ENCODE measurements around the gene SUZ12.

The SUZ12 gene

DNA sequence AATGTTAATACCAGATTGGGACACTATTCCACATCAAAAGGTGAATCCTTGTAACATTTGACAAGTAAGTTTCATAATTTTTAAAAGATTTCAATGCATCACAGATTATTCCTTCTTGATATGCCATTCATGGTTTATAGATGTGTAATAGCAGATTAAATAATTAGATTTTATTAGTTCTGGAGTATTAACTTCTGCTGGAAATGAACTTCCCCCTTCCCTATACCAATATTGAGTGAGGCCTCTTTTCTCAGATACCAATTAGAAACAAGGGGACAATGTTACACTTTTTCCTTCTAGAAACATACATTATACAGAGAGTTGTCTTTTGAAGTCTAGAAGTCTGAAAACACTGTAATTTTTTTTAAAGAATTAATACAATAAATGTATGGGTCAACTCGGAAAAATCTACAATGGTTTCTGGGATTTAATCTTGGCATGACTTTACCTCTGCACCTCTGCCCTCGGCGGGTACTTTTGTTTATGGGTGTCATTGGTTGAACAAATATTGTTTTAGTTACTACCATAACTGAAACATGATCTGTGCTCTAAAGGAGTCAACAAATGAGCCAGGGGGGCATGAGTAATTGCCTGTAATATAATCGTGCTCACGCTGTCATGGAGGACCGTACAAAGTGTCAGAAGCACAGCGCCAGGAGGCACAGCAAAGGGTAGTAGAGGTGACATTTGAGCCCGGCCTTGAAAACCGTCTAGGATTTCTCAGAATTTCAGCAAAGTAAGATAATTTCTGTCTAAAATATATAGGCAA lies 78.6 kb downstream of the SUZ12 start (continued):
- TF ChIP-seq ZBTB1 (tag by site-specific recombination; IDR thresholded peaks at IDR 0.05) (no peak), ATF2 (tag by site-specific recombination; IDR thresholded peaks at IDR 0.05; ENCODE audit: low read depth) (peak; percentile 36; the same call in 1 of the 2 replicates), ZNF76 (tag by site-specific recombination; IDR thresholded peaks at IDR 0.05; ENCODE audit: borderline replicate concordance, low read depth) (no peak), ZNF155 (tag by site-specific recombination; IDR thresholded peaks at IDR 0.05) (no peak), ZNF48 (tag by site-specific recombination; IDR thresholded peaks at IDR 0.05) (no peak), ZNF19 (tag by site-specific recombination; IDR thresholded peaks at IDR 0.05; ENCODE audit: low read depth) (no peak), ZBTB7A (tag by site-specific recombination; IDR thresholded peaks at IDR 0.05; ENCODE audit: low read depth) (no peak), ZNF394 (tag by site-specific recombination; IDR thresholded peaks at IDR 0.05; ENCODE audit: borderline replicate concordance) (peak; percentile 53), ZNF561 (tag by site-specific recombination; IDR thresholded peaks at IDR 0.05; ENCODE audit: borderline replicate concordance) (no peak), ZNF211 (tag by site-specific recombination; IDR thresholded peaks at IDR 0.05; ENCODE audit: low read depth) (no peak), ZNF660 (tag by site-specific recombination; IDR thresholded peaks at IDR 0.05) (peak; percentile 77; the same call in 1 of the 2 replicates), ZNF639 (tag by site-specific recombination; IDR thresholded peaks at IDR 0.05) (peak; percentile 34; the same call in 1 of the 2 replicates), ZNF354C (tag by site-specific recombination; IDR thresholded peaks at IDR 0.05; ENCODE audit: borderline replicate concordance, low read depth) (no peak), HOXC10 (CRISPR knock-in tag; IDR thresholded peaks at IDR 0.05) (no peak), ZNF792 (tag by site-specific recombination; IDR thresholded peaks at IDR 0.05) (no peak), ZNF37A (tag by site-specific recombination; IDR thresholded peaks at IDR 0.05) (no peak), ZNF560 (tag by site-specific recombination; IDR thresholded peaks at IDR 0.05; ENCODE audit: borderline replicate concordance) (no peak), ZNF121 (tag by site-specific recombination; IDR thresholded peaks at IDR 0.05) (no peak), ZBTB20 (tag by site-specific recombination; IDR thresholded peaks at IDR 0.05) (no peak), ZBTB21 (tag by site-specific recombination; IDR thresholded peaks at IDR 0.05) (no peak), HOXD13 (CRISPR knock-in tag; IDR thresholded peaks at IDR 0.05; ENCODE audit: borderline replicate concordance) (no peak), ZNF664 (tag by site-specific recombination; IDR thresholded peaks at IDR 0.05) (no peak), ZBTB8A (tag by site-specific recombination; IDR thresholded peaks at IDR 0.05) (peak; percentile 38; the same call in 1 of the 2 replicates), KLF7 (tag by site-specific recombination; IDR thresholded peaks at IDR 0.05; ENCODE audit: borderline replicate concordance) (no peak), ZNF138 (tag by site-specific recombination; IDR thresholded peaks at IDR 0.05; ENCODE audit: borderline replicate concordance) (no peak), ZNF302 (tag by site-specific recombination; IDR thresholded peaks at IDR 0.05; ENCODE audit: low read depth) (no peak)
- TF ChIP-seq, protein P1, sequence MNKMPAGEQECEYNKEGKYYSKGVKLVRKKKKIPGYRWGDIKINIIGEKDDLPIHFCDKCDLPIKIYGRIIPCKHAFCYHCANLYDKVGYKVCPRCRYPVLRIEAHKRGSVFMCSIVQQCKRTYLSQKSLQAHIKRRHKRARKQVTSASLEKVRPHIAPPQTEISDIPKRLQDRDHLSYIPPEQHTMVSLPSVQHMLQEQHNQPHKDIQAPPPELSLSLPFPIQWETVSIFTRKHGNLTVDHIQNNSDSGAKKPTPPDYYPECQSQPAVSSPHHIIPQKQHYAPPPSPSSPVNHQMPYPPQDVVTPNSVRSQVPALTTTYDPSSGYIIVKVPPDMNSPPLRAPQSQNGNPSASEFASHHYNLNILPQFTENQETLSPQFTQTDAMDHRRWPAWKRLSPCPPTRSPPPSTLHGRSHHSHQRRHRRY (tag by site-specific recombination; IDR thresholded peaks at IDR 0.05), result no peak
- TF ChIP-seq, protein P2, sequence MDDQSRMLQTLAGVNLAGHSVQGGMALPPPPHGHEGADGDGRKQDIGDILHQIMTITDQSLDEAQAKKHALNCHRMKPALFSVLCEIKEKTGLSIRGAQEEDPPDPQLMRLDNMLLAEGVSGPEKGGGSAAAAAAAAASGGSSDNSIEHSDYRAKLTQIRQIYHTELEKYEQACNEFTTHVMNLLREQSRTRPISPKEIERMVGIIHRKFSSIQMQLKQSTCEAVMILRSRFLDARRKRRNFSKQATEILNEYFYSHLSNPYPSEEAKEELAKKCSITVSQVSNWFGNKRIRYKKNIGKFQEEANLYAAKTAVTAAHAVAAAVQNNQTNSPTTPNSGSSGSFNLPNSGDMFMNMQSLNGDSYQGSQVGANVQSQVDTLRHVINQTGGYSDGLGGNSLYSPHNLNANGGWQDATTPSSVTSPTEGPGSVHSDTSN (CRISPR knock-in tag; IDR thresholded peaks at IDR 0.05), result no peak
- TF ChIP-seq, protein P3, sequence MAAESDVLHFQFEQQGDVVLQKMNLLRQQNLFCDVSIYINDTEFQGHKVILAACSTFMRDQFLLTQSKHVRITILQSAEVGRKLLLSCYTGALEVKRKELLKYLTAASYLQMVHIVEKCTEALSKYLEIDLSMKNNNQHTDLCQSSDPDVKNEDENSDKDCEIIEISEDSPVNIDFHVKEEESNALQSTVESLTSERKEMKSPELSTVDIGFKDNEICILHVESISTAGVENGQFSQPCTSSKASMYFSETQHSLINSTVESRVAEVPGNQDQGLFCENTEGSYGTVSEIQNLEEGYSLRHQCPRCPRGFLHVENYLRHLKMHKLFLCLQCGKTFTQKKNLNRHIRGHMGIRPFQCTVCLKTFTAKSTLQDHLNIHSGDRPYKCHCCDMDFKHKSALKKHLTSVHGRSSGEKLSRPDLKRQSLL (tag by site-specific recombination; IDR thresholded peaks at IDR 0.05), result no peak
- TF ChIP-seq, protein P4, sequence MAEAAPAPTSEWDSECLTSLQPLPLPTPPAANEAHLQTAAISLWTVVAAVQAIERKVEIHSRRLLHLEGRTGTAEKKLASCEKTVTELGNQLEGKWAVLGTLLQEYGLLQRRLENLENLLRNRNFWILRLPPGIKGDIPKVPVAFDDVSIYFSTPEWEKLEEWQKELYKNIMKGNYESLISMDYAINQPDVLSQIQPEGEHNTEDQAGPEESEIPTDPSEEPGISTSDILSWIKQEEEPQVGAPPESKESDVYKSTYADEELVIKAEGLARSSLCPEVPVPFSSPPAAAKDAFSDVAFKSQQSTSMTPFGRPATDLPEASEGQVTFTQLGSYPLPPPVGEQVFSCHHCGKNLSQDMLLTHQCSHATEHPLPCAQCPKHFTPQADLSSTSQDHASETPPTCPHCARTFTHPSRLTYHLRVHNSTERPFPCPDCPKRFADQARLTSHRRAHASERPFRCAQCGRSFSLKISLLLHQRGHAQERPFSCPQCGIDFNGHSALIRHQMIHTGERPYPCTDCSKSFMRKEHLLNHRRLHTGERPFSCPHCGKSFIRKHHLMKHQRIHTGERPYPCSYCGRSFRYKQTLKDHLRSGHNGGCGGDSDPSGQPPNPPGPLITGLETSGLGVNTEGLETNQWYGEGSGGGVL (tag by site-specific recombination; IDR thresholded peaks at IDR 0.05), result 0 out of 2 replicates have a peak, but pooled peaks have one; percentile 16
- TF ChIP-seq, protein P5, sequence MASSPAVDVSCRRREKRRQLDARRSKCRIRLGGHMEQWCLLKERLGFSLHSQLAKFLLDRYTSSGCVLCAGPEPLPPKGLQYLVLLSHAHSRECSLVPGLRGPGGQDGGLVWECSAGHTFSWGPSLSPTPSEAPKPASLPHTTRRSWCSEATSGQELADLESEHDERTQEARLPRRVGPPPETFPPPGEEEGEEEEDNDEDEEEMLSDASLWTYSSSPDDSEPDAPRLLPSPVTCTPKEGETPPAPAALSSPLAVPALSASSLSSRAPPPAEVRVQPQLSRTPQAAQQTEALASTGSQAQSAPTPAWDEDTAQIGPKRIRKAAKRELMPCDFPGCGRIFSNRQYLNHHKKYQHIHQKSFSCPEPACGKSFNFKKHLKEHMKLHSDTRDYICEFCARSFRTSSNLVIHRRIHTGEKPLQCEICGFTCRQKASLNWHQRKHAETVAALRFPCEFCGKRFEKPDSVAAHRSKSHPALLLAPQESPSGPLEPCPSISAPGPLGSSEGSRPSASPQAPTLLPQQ (tag by site-specific recombination; IDR thresholded peaks at IDR 0.05), result no peak
